Left lung (tissue), 10 donors: ENCODE results near the gene MID1. TPM values are rescaled to one million over a fixed set of nuclear protein-coding genes. Genes with fewer than 3 reads are reported as not detected.

ENCODE experiments used
- ATAC-seq: fragments of 200-7000 bp; cut with Tn5 transposase; one replicate; pipeline ENCODE4 v1.9.1; 2020; ENCODE audit warnings: moderate library complexity
- DNase-seq, 4 donors: peaks; one replicate each; pipeline ENCODE4 v3.0.0-alpha.2; 2013 to 2020
- H3K27ac ChIP-seq, 2 donors: fragments of 200-600 bp; sonication (generic) in 1 of 2; one replicate each; pipeline versions ENCODE4 v1.5.0 to v1.8.0; 2020 to 2021
- H3K27me3 ChIP-seq, 2 donors: fragments of 200-600 bp; sonication (generic) in 1 of 2; one replicate each; pipeline versions ENCODE4 v1.5.0 to v1.8.0; 2020 to 2021
- H3K36me3 ChIP-seq, 2 donors: fragments of 200-600 bp; sonication (generic) in 1 of 2; one replicate each; pipeline versions ENCODE4 v1.5.0 to v1.8.0; 2020 to 2021
- H3K4me1 ChIP-seq, 2 donors: fragments of 200-600 bp; one replicate each; pipeline ENCODE4 v1.8.0; 2021
- H3K4me3 ChIP-seq, 2 donors: fragments of 200-600 bp; sonication (generic) in 1 of 2; one replicate each; pipeline versions ENCODE4 v1.5.0 to v1.8.0; 2020 to 2021; ENCODE audit warnings: mild to moderate bottlenecking in 1 of 2
- H3K9me3 ChIP-seq, 2 donors: fragments of 200-600 bp; sonication (generic) in 1 of 2; one replicate each; pipeline versions ENCODE4 v1.5.0 to v1.8.0; 2020 to 2021
- CTCF ChIP-seq, 2 donors: fragments of 200-600 bp; sonication (generic) in 1 of 2; IDR thresholded peaks; one replicate each; pipeline versions ENCODE4 v1.5.0 to v1.8.0; 2021; ENCODE audit warnings: antibody characterized with exemption in 2 of 2
- intact Hi-C, 2 donors: fragments of 100-400 bp; cut with DNase I; formaldehyde crosslinking; loops; one replicate each; pipeline versions ENCODE4 v1.11.2 to v1.14.2; 2022
- polyA plus RNA-seq, 6 donors: library from polyadenylated mRNA; unstranded; fragments of 120-200 nt; gene quantifications; one replicate each; pipeline ENCODE4 v1.2.1, GENCODE V29; 2013; ENCODE audit not compliant: insufficient read length in 6 of 6
- total RNA-seq, 2 donors: library from RNA; stranded (reverse); fragmentation: NEBNext Ultra II Directional; extraction: Animal tissue kit (Norgen Biotek cat#: 25700); gene quantifications; one replicate each; pipeline ENCODE4 v1.2.1, GENCODE V29; 2021
- donor health status: DM: no; HTN: yes; CAD: no.
- donor health status: DM: no; HTN: no; CAD: no.

MID1 gene
- total and polyA plus RNA-seq, 8 donors = 19.3 to 29.8 (median 24.2) TPM

- no peaks in the 10 kb centered on the region for H3K27me3 ChIP-seq
- no peaks in the 10 kb centered on the region for H3K4me1 ChIP-seq
- DNase-seq (no peak), ATAC-seq (no peak)
- no peak for TF ChIP-seq CTCF (IDR thresholded peaks at IDR 0.05)
- no peak overlapping the region for H3K27ac ChIP-seq
- intact Hi-C loops = no loop called here
- no peak overlapping the region for H3K4me3 ChIP-seq
- H3K9me3 ChIP-seq = peaks cover 0 to 3% of the 10 kb centered on the region in 2 donors
- no peaks in the 10 kb centered on the region for H3K36me3 ChIP-seq
Observed at GRCh38 chrX:10423716-10424115, 196.7 kb downstream of the MID1 start.

- H3K4me1 ChIP-seq = no peaks in the 10 kb centered on the region
- DNase-seq (no peak), ATAC-seq (no peak)
- intact Hi-C loops = no loop called here
- H3K27me3 ChIP-seq = no peaks in the 10 kb centered on the region
- TF ChIP-seq CTCF (IDR thresholded peaks at IDR 0.05) = no peak
- no peak overlapping the region for H3K4me3 ChIP-seq
- H3K36me3 ChIP-seq = no peaks in the 10 kb centered on the region
- H3K27ac ChIP-seq = no peak overlapping the region
- peaks cover 0 to 3% of the 10 kb centered on the region in 2 donors for H3K9me3 ChIP-seq
Observed at GRCh38 chrX:10420134-10420533, 200.3 kb downstream of the MID1 start.

GRCh38 chrX:10416424-10416823 is 204.0 kb downstream of the MID1 start:
- TF ChIP-seq CTCF (IDR thresholded peaks at IDR 0.05) = no peak
- no peak for DNase-seq

GRCh38 chrX:10415306-10416001 is 204.9 kb downstream of the MID1 start:
- no peak overlapping the region for H3K27ac ChIP-seq
- intact Hi-C loops = no loop called here
- H3K27me3 ChIP-seq = no peaks in the 10 kb centered on the region
- DNase-seq = no peak
- ATAC-seq = no peak
- H3K9me3 ChIP-seq = no peaks in the 10 kb centered on the region
- TF ChIP-seq CTCF (IDR thresholded peaks at IDR 0.05) = no peak
- no peaks in the 10 kb centered on the region for H3K4me1 ChIP-seq
- H3K4me3 ChIP-seq = no peak overlapping the region
- no peaks in the 10 kb centered on the region for H3K36me3 ChIP-seq

More at GRCh38 chrX:10416424-10416823, 204.0 kb downstream of the MID1 start:
- H3K27ac ChIP-seq = no peak overlapping the region
- H3K36me3 ChIP-seq = no peaks in the 10 kb centered on the region
- no peak for ATAC-seq
- intact Hi-C loops = no loop called here
- H3K4me3 ChIP-seq = no peak overlapping the region
- no peaks in the 10 kb centered on the region for H3K9me3 ChIP-seq
- no peaks in the 10 kb centered on the region for H3K27me3 ChIP-seq
- no peaks in the 10 kb centered on the region for H3K4me1 ChIP-seq

- Histone ChIP-seq H3K27me3 (no peaks in the 10 kb centered on the region), H3K27ac (no peak overlapping the region), H3K36me3 (no peaks in the 10 kb centered on the region), H3K9me3 (no peaks in the 10 kb centered on the region), H3K4me3 (no peak overlapping the region), H3K4me1 (no peaks in the 10 kb centered on the region)
- ATAC-seq (no peak), DNase-seq (no peak)
- intact Hi-C loops = no loop called here
- no peak for TF ChIP-seq CTCF (IDR thresholded peaks at IDR 0.05)
Observed at GRCh38 chrX:10414862-10415261, 205.5 kb downstream of the MID1 start.
